Endodermal cell (in vitro differentiated cells): ENCODE data around the gene ITFG2. TPM values are rescaled to one million over a fixed set of nuclear protein-coding genes. Genes with fewer than 3 reads are reported as not detected.

Source experiments
- DNase-seq: peaks from one replicate; pipeline ENCODE4 v3.0.0-alpha.2; 2017
- H3K27ac ChIP-seq: 2 replicates; pipeline ENCODE4 v1.5.1; 2013; ENCODE audit warnings: mild to moderate bottlenecking, low read depth, low read length, moderate library complexity
- H3K27me3 ChIP-seq: 2 replicates; pipeline ENCODE4 v1.6.1; 2013; ENCODE audit warnings: mild to moderate bottlenecking, low read length, moderate library complexity; ENCODE audit not compliant: insufficient read depth, control insufficient read depth, poor library complexity, severe bottlenecking
- H3K36me3 ChIP-seq: 2 replicates; pipeline ENCODE4 v1.7.0; 2013; ENCODE audit warnings: mild to moderate bottlenecking, low read length, moderate library complexity; ENCODE audit not compliant: control insufficient read depth, insufficient read depth
- H3K4me1 ChIP-seq: one replicate; pipeline ENCODE4 v1.7.0; 2013; ENCODE audit warnings: low read length; ENCODE audit not compliant: control insufficient read depth, insufficient read depth
- H3K4me3 ChIP-seq: 2 replicates; pipeline ENCODE4 v1.5.1; 2013; ENCODE audit warnings: mild to moderate bottlenecking, low read length, moderate library complexity
- H3K9ac ChIP-seq: 2 replicates; pipeline ENCODE4 v1.6.1; 2013; ENCODE audit warnings: mild to moderate bottlenecking, low read length, moderate library complexity; ENCODE audit not compliant: poor library complexity, severe bottlenecking; ENCODE audit errors: extremely low read depth
- H3K9me3 ChIP-seq: 2 replicates; pipeline ENCODE4 v1.6.1; 2013; ENCODE audit warnings: mild to moderate bottlenecking, low read length, moderate library complexity; ENCODE audit not compliant: control insufficient read depth
- H3K27ac Mint-ChIP-seq: 2 replicates; pipeline ENCODE4 v1.8.0; 2020; ENCODE audit warnings: mixed read lengths
- H3K27me3 Mint-ChIP-seq: 2 replicates; pipeline ENCODE4 v1.8.0; 2021; ENCODE audit warnings: mild to moderate bottlenecking, mixed read lengths; ENCODE audit not compliant: insufficient read depth
- H3K36me3 Mint-ChIP-seq: 2 replicates; pipeline ENCODE4 v1.8.0; 2020; ENCODE audit warnings: low read depth, mixed read lengths
- H3K4me1 Mint-ChIP-seq: 2 replicates; pipeline ENCODE4 v1.8.0; 2020; ENCODE audit warnings: mixed read lengths
- H3K4me3 Mint-ChIP-seq: 2 replicates; pipeline ENCODE4 v1.8.0; 2020; ENCODE audit warnings: mild to moderate bottlenecking, moderate library complexity, mixed read lengths
- H3K9me3 Mint-ChIP-seq: 2 replicates; pipeline ENCODE4 v1.8.0; 2020; ENCODE audit warnings: mild to moderate bottlenecking, mixed read lengths
- CTCF ChIP-seq: fragments of 200-600 bp; sonication (generic); conservative IDR thresholded peaks from 2 replicates; pipeline ENCODE4 v1.5.0; 2021; ENCODE audit warnings: antibody characterized with exemption, mild to moderate bottlenecking
- WGBS, 2 experiments: methylation state at CpG; one replicate each; pipeline versions ENCODE4 v1.1.5 to v1.1.7; 2013; ENCODE audit warnings: missing lambda C conversion rate in 2 of 2, mixed read lengths in 1 of 2; ENCODE audit not compliant: insufficient coverage in 1 of 2, insufficient read length in 1 of 2; 5-methylcytosine and 5-hydroxymethylcytosine counted together
- total RNA-seq, 2 donors: library from RNA; stranded (reverse); fragmentation: NEBNext Ultra II Directional in 1 of 2; extraction: Animal tissue kit (Norgen Biotek cat#: 25700) in 1 of 2; gene quantifications; 2 replicates in 1 of 2; 3 replicates in 1 of 2; pipeline ENCODE4 v1.2.1, GENCODE V29; 2021

The ITFG2 gene
- total RNA-seq, 2 donors from 2014 or later, result 22.5 to 59.5 TPM

DNA sequence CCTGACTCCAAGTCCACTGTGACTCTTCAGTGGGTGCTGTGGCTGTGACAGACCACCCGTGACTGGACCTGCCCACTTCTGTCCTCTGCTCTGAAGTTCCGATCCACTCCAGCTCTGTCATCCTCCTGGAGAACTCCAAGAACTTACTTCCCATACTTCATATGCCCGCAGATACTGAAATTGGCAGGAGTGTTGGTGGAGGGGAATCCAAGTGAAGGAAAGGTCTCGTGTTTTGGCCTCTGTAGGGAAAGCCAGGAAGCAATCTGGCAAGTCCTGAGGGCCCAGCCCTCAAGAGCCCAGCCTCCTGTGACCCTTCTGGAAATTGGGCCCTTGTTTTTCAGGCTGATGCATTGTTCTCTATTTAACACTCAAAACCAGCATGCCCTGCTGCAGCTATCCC is 40.1 kb upstream of the ITFG2 start:
- TF ChIP-seq CTCF, result no peak
- no peaks in the 10 kb centered on the region for H3K9me3 ChIP-seq
- no peaks in the 10 kb centered on the region for H3K36me3 ChIP-seq
- no peaks in the 10 kb centered on the region for H3K4me1 ChIP-seq
- H3K27ac ChIP-seq, result no peak overlapping the region
- Mint-ChIP-seq H3K4me1 (peaks cover 6% of the 10 kb centered on the region), H3K27ac (no peak overlapping the region), H3K9me3 (peaks cover 3% of the 10 kb centered on the region), H3K4me3 (no peak overlapping the region), H3K36me3 (no peaks in the 10 kb centered on the region), H3K27me3 (peaks cover 7% of the 10 kb centered on the region)
- H3K27me3 ChIP-seq, result peaks cover 10% of the 10 kb centered on the region
- no peak for DNase-seq
- no peak overlapping the region for H3K4me3 ChIP-seq
- WGBS, 2 experiments, result 81% methylated on average over 4 of the region's 4 CpGs; no CpG with 5 or more reads in 1 of the 2 experiments
- H3K9ac ChIP-seq, result no peak overlapping the region

DNA sequence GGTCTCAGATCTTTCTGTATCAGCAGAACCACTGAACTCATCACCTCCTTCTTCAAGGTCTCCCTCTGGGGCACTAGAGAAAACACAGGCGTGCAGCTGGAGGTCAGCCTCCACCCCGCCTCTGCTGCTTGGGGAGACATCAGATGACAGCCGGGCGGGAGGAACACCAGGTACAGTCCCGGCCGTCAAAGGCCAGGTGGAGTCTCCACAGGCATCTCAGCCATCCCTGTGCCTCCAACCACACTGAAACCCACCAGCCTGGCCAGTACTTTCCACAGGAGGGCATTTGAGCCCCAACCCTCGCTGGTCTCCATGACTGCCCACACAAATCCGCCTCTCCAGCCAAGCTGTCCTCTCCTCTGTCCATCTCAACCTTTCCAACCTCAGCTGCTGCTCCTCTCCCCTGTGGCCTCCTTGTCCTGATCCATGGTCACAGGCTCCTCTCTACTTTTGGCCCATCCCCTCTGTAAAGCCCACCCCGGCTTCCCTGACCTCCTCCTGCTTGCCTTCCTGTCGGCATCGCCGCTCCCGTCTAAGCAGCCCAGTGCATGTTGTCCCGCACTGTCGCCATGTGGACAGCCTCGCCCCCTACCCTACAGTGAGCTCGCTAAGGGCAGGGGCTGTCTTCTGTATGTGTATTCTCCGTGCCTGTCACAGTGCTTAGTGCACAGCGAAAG is 39.1 kb upstream of the ITFG2 start:
- Histone ChIP-seq H3K9me3 (no peaks in the 10 kb centered on the region), H3K36me3 (no peaks in the 10 kb centered on the region), H3K9ac (no peak overlapping the region), H3K27ac (no peak overlapping the region), H3K4me3 (no peak overlapping the region), H3K27me3 (peaks cover under 1% of the 10 kb centered on the region), H3K4me1 (no peaks in the 10 kb centered on the region)
- Mint-ChIP-seq H3K4me1 (peaks cover 13% of the 10 kb centered on the region), H3K9me3 (peaks cover 3% of the 10 kb centered on the region), H3K4me3 (no peak overlapping the region), H3K36me3 (no peaks in the 10 kb centered on the region), H3K27ac (no peak overlapping the region), H3K27me3 (peaks cover 3% of the 10 kb centered on the region)
- DNase-seq, result no peak
- 85 to 87% methylated on average over 13 to 19 of the region's 19 CpGs for WGBS, 2 experiments
- TF ChIP-seq CTCF, result no peak

GRCh38 chr12:2775431-2775830 is 37.0 kb upstream of the ITFG2 start:
- peaks cover 1% of the 10 kb centered on the region for H3K9me3 Mint-ChIP-seq

More at GRCh38 chr12:2775431-2775830, 37.0 kb upstream of the ITFG2 start:
- no peak for DNase-seq
- Mint-ChIP-seq H3K27me3 (peaks cover 3% of the 10 kb centered on the region), H3K4me1 (peaks cover 18% of the 10 kb centered on the region), H3K4me3 (no peak overlapping the region), H3K36me3 (no peaks in the 10 kb centered on the region), H3K27ac (no peak overlapping the region)
- Histone ChIP-seq H3K27ac (no peak overlapping the region), H3K36me3 (no peaks in the 10 kb centered on the region), H3K4me1 (no peaks in the 10 kb centered on the region), H3K9me3 (no peaks in the 10 kb centered on the region), H3K27me3 (no peaks in the 10 kb centered on the region), H3K9ac (no peak overlapping the region), H3K4me3 (no peak overlapping the region)
- 87 to 90% methylated on average over 5 to 8 of the region's 8 CpGs for WGBS, 2 experiments
- no peak for TF ChIP-seq CTCF
